Muscle of back (tissue), 11 donors: Measurements from ENCODE around the gene CDH11. TPM values are rescaled to one million over a fixed set of nuclear protein-coding genes. Genes with fewer than 3 reads are reported as not detected.

Source experiments
- DNase-seq, 3 donors: peaks; one replicate each; pipeline versions ENCODE4 v3.0.0 to v3.0.0-alpha.2; 2013
- polyA plus RNA-seq, 10 donors: library from polyadenylated mRNA; unstranded; fragments of 120-200 nt; gene quantifications; one replicate each; pipeline ENCODE4 v1.2.1, GENCODE V29; 2013; ENCODE audit not compliant: insufficient read length in 10 of 10

CDH11 gene
- polyA plus RNA-seq, 10 donors = 48.7 to 120 (median 67.1) TPM

GRCh38 chr16:64983963-64984362, 137.9 kb downstream of the CDH11 start:
- peak; percentile 32 to 79 (median 65) for DNase-seq

DNA sequence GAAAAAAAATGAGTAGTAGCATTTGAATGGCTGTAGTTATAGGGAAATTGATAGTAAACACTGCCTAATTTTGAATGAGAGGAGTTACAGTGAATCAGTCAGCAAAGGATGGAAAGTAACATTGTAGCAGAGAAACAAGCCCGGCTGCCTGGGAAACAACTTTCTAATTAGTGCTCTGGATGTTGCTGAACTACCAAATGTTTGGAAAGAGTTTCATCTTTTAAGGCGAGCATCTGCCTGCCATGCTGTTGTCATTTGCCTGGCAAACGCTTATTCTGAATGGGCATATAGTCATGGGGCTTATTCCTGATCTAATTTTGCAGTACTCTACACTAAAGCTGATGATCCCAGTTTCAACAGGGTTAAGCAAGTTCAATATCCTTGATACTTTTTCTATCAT, 138.6 kb downstream of the CDH11 start:
- no peak for DNase-seq

DNA sequence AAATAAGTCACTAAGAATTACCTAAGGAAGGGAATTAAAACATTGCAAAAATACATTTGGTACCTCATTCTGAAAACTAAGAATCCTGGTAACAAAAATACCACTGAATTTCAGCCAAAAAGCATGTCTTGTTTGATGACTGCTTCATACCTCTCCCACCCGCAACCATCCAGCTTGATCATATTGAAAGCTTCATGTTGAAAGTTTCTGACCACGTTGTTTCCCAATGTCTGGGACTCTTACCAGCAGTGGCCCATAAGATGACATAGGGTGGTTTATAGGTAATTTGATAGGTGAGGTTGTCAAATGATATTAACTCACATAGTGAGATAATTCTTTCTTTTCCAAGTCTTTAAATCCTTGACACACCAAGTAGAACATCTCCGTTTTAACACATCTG, 139.3 kb downstream of the CDH11 start:
- DNase-seq = no peak

- DNase-seq = no peak
Measured at GRCh38 chr16:64981568-64982281, 140.1 kb downstream of the CDH11 start.

DNA sequence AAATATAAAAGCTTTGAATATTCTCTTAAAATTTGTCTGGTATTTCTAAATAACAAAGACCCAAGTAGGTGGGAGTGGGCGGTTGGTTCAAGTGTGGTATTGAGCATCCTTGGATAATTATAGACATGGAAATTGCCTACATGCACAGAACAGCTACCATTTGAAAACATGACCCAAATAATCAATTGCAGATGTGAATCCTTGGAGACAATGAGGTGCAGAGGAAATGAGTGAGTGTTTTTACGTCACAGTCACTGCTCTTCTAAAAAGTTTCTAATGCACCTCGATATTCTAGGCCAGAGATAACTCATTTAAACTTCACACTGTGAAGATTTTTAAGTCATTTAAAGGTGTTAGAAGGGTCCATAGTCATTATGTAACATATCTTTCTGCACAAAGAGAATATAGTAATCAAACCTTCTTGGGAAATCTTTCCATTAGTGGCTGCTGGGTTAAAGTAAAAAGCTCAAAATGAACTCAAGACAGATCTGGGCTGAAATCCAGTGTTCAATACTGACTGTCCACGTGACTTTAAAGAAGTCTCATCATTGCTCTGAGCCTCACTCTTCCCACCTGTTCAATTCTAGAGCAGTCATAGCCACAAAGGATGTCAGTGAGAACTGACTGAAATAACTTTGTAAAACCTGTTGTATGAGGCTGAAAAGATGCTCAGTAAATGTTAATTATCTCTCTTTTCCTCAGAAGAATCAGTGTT, 144.5 kb downstream of the CDH11 start:
- DNase-seq = no peak

DNA sequence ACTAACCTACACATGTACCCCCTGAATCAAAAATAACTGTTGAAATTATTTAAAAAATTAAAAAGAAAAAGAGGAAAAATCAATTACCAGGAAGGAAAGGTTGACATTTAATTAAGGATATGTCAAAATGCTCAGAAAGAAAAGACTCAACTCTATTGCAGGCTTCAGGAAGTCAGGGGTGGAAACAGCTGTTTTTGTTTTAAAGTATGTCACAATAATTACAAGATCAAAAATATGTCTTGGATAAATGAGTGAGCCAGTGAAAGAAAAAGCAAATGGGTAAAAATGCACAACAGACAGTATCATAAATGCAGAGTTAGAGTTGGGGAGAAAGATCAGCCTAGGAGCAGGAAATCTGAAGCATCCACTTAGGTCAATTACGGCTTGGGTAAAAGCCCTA, 146.0 kb downstream of the CDH11 start:
- no peak for DNase-seq

DNA sequence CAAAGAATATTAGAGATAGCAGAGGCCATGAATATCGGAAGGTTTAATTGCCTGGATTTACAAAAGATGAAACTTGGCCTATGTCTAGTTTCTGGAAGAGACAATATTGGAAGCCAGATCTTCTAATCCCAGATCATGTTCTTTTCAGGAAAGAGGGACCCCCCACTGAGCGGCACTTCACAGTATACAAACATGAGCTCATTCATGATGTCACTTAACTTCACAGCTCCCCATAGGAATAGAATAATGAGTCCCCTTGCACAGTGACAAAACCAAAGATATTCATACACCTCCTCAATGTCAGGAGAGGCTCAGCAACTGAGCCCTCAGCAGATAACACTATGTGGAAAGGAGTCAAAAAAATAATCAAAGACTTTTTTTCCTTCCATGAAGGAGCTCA, 147.5 kb downstream of the CDH11 start:
- DNase-seq = no peak

DNA sequence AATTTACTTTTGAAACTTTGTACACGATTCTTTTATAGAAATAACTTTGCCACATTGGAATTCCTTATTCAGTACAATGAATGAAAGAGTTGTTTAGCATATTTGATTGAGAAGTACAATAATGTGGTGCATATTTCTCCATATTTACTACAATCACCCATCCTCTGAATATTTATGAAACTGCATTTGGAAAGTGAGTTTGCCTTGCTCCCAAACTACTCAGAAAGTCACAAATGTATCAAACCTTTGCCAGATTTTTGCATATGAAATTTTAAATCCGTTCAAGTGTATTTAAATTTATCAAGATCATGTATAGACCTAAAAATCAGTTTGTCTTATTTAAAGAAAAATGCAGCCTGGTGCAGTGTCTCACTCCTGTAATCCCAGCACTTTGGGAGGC, 148.7 kb downstream of the CDH11 start:
- no peak for DNase-seq

GRCh38 chr16:64971171-64971570, 150.7 kb downstream of the CDH11 start:
- no peak for DNase-seq

DNA sequence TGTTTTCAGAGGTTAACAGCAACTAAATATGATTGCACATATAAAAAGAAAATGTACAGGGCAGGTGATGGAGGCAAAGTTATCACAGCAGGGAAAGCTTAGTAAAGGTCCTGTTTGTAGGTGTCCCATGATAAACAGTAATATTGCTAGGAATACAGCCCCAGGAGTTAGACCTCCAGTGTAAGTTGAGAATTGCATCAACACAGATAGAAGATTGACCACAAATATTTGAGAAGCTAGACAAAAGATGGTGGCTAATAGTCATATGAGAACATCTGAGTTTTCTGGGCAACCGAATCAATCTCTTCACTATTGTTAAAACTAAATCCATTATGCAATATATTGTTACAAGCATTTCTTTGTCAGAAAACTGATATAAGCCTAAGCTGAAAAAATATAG, 152.6 kb downstream of the CDH11 start:
- no peak for DNase-seq

DNA sequence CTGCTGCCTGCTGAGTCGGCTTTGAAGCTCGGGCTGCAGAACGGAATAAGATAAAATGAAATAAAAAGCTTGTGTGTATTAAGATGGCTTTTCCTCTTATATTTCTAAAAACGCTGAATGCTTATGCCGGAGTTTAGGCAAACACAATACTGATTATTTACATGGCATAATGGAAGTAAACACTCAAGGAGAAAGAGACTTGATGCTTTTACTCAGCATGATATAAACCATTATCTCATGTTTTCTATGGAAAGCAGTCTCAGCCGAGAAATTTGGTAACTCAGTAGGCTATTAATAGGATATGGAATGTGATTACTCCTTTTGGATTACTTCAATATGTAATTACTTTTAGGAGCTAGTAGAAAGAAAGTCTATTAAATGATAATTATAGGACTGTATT, 153.3 kb downstream of the CDH11 start:
- DNase-seq = no peak

DNA sequence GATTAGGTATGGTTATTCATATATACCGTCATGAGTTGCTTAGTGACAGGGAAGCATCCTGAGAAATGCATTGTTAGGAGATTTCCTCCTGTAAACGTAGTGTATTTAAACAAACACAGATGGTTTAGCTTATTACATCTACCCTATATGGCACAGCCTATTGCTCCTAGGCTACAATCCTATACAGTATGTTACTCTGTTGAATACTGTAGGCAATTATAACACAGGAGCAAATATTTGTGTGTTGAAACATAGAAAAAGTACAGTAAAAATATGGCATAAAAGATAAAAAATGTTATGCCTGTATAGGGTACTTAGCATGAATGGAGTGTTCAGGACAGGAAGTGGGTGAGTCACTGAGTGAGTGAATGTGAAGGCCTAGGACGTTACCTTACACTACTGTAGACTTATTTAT, 157.7 kb downstream of the CDH11 start:
- peak in 1 of 3 donors; percentile 62 for DNase-seq

DNA sequence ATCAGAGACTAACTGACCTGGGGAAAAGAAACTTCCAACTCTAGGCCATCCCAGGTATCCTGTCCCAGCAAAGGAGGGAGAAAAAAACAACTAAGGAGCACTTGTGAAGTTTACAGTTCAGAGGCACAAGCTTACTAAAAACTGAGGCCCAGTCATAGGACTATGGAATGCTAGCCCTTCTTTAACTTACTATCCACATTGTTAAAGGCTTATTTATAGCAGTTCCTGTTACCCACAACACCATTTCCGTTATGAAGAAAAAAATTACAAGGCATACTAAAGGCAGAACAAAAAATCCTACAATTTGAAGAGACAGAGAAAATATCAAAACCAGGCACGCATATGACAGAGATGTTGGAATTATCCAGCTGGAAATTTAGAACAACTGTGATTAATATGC, 159.1 kb downstream of the CDH11 start:
- no peak for DNase-seq

- DNase-seq = no peak
Measured at GRCh38 chr16:64957246-64957645, 164.6 kb downstream of the CDH11 start.

DNA sequence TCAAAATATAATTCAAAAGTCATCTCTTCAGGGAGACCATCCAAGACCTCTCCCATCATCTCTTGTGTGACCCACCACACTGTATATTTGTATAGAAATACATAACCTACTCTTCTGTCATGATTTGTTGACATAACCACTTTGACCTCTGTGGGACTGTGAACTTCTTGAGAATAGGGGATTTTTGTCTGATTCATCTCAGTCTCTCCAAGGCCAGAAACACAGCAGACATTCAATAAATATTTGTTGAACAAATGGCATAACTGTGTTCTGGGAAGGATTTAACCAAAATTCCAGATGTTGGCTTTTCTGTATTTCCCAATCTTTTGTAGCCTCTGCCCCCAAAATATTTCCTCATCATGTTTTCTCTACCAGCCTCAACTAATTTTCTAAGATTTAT, 169.7 kb downstream of the CDH11 start:
- peak in 1 of 3 donors; percentile 15 for DNase-seq

DNA sequence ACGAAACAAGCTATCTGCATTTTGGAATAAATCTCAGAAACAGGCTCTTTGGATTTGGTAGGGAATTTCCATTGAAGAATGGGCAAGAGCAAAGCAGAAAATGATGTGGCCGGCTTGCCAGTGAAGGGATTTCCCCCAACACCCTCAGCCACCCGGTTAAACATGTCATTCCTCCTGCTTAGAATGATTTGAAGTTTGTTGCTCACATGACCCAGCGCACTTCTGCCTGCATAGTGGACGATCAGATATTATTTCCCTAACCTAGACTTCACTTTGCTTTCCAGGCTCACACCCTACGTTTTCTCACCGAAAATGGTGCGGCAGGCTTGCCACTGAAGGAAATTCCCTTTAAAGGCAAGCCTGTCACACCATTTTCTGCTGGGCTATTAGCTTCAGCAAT, 170.7 kb downstream of the CDH11 start:
- DNase-seq = no peak

GRCh38 chr16:64950731-64951130, 171.1 kb downstream of the CDH11 start:
- DNase-seq = no peak

DNA sequence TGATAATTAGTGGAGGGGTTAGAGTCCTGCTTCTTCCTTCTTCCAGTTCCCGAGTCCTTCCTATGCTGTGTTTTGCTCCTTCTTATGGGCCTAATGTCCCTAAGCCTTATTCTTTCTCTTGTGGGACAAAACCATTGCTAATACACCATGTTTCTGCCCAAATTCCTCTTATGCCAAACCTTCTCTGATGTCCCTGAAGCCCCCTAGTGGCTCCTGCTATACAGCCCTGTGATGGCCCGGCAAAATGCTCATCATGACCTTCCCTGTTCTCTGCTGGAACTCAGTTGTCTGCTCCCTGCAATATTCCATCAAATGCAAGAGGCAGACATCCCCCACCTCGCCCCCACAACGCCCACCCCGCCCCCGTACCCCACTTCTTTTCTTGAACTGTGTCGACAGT, 171.6 kb downstream of the CDH11 start:
- DNase-seq = no peak

GRCh38 chr16:64948056-64948455, 173.8 kb downstream of the CDH11 start:
- no peak for DNase-seq

GRCh38 chr16:64947651-64948050, 174.2 kb downstream of the CDH11 start:
- DNase-seq = no peak

DNA sequence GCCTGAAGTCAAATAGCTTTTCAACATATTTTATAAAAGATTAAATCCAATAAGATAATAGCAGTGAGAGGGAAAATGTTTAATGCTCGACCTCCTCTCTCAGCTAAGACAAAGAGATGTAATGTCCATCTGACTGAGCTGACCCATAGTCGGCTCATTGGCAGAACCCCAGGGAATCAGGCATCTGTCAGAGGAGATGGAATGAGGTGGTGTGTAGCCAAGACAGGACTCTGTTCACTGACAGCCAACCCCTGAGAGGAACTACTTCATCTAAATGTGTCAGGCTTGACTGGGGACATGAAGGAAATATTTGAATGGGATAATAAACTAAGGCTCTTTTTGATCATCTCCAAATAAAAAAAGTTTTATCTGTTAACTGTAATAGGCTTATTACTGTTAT, 188.0 kb downstream of the CDH11 start:
- peak in 2 of 3 donors; percentile 29 to 49 for DNase-seq

GRCh38 chr16:64926476-64926875, 195.4 kb downstream of the CDH11 start:
- DNase-seq = no peak

- DNase-seq = no peak
Measured at GRCh38 chr16:64925166-64925565, 196.7 kb downstream of the CDH11 start.

DNA sequence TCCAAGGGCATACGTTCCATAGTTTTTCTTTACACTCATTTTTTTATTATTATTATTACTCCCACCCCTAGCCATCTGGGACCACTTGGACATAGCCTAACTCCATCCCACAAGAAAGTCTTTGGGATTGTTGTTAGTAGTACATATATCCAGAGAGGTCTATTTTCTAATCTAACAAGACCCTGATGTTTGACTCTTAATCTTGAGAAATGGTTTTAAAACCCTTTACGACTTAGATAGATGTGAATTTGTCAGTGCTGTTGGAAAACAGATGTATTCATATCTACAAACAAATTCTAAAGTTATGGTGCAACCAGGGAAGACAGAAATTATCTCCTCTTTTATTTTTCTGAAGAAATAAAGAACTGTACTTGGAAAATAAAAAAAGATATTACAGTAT, 197.8 kb downstream of the CDH11 start:
- no peak for DNase-seq
